WTC11 (cell line): ENCODE measurements around the gene RAET1G. TPM values are rescaled to one million over a fixed set of nuclear protein-coding genes. Genes with fewer than 3 reads are reported as not detected.

ENCODE experiments used
- ATAC-seq: fragments of 200-7000 bp; cut with Tn5 transposase; 2 replicates; pipeline ENCODE4 v1.10.0; 2021; ENCODE audit warnings: mild to moderate bottlenecking, moderate library complexity
- CTCF ChIA-PET: fragments of 300-600 bp; sonication (Branson Sonifier 250); formaldehyde crosslinking; loops from one replicate; lab custom pipeline; 2021; ENCODE audit warnings: antibody characterized with exemption; lab: Charles Lee
- POLR2A ChIA-PET: fragments of 350-600 bp; sonication (Branson Sonifier 250); formaldehyde crosslinking; loops from one replicate; lab custom pipeline; 2021; ENCODE audit warnings: antibody characterized with exemption; lab: Charles Lee
- DNase-seq: peaks from one replicate; pipeline ENCODE4 v3.0.0; 2021; ENCODE audit warnings: low spot score
- H3K27ac Mint-ChIP-seq: 2 replicates; pipeline ENCODE4 v1.8.0; 2021; ENCODE audit warnings: mixed read lengths
- H3K27me3 Mint-ChIP-seq: 2 replicates; pipeline ENCODE4 v1.8.0; 2021; ENCODE audit warnings: low read depth, mild to moderate bottlenecking, moderate library complexity, mixed read lengths
- H3K36me3 Mint-ChIP-seq: 2 replicates; pipeline ENCODE4 v1.8.0; 2021; ENCODE audit warnings: mixed read lengths
- H3K4me1 Mint-ChIP-seq: 2 replicates; pipeline ENCODE4 v1.8.0; 2022; ENCODE audit warnings: mixed read lengths
- H3K4me3 Mint-ChIP-seq: 2 replicates; pipeline ENCODE4 v1.8.0; 2021; ENCODE audit warnings: mild to moderate bottlenecking, moderate library complexity, mixed read lengths
- H3K9me3 Mint-ChIP-seq: 2 replicates; pipeline ENCODE4 v1.8.0; 2021; ENCODE audit warnings: mixed read lengths
- CBFB ChIP-seq: sonication (generic); formaldehyde crosslinking; IDR thresholded peaks from 2 replicates; pipeline ENCODE4 v1.8.1; 2022; ENCODE audit warnings: mild to moderate bottlenecking, low read depth, missing genetic modification reagents
- FOXK1 ChIP-seq: sonication (generic); formaldehyde crosslinking; IDR thresholded peaks from 2 replicates; pipeline ENCODE4 v1.8.0; 2022; ENCODE audit warnings: mild to moderate bottlenecking, moderate library complexity, missing genetic modification reagents
- JAZF1 ChIP-seq: fragments of 250-450 bp; sonication (Bioruptor Pico); IDR thresholded peaks from 2 replicates; pipeline ENCODE4 v1.9.0; 2021; ENCODE audit warnings: moderate library complexity, mild to moderate bottlenecking, inconsistent platforms
- KAT7 ChIP-seq: sonication (generic); formaldehyde crosslinking; IDR thresholded peaks from 2 replicates; pipeline ENCODE4 v1.8.1; 2023; ENCODE audit warnings: missing genetic modification reagents, mild to moderate bottlenecking, borderline replicate concordance
- NFE2L1 ChIP-seq: sonication (generic); formaldehyde crosslinking; IDR thresholded peaks from 2 replicates; pipeline ENCODE4 v1.8.1; 2023; ENCODE audit warnings: missing genetic modification reagents
- OVOL2 ChIP-seq: fragments of 250-450 bp; sonication (Bioruptor Pico); IDR thresholded peaks from 2 replicates; pipeline ENCODE4 v1.9.0; 2021; ENCODE audit warnings: mild to moderate bottlenecking, borderline replicate concordance
- RELA ChIP-seq: sonication (generic); formaldehyde crosslinking; IDR thresholded peaks from 2 replicates; pipeline ENCODE4 v1.8.1; 2022; ENCODE audit warnings: missing genetic modification reagents, mild to moderate bottlenecking, borderline replicate concordance
- SOX15 ChIP-seq: fragments of 250-450 bp; sonication (Bioruptor Pico); IDR thresholded peaks from 2 replicates; pipeline ENCODE4 v1.9.0; 2021; ENCODE audit warnings: mild to moderate bottlenecking
- total RNA-seq: library from RNA; stranded (reverse); gene quantifications from 3 replicates; pipeline ENCODE4 v1.2.3, GENCODE V29; 2021
- TF ChIP-seq, protein P1 (sequence below): sonication (generic); formaldehyde crosslinking; IDR thresholded peaks from 2 replicates; pipeline ENCODE4 v1.8.1; 2023; ENCODE audit warnings: mild to moderate bottlenecking, missing genetic modification reagents
- TF ChIP-seq, protein P2 (sequence below): sonication (generic); formaldehyde crosslinking; IDR thresholded peaks from 2 replicates; pipeline ENCODE4 v1.8.0; 2022; ENCODE audit warnings: mild to moderate bottlenecking, missing genetic modification reagents
- TF ChIP-seq, protein P3 (sequence below): sonication (generic); formaldehyde crosslinking; IDR thresholded peaks from 2 replicates; pipeline ENCODE4 v1.8.1; 2022; ENCODE audit warnings: low read depth, missing genetic modification reagents, borderline replicate concordance
- TF ChIP-seq, protein P4 (sequence below): sonication (generic); formaldehyde crosslinking; IDR thresholded peaks from 2 replicates; pipeline ENCODE4 v1.8.0; 2022; ENCODE audit warnings: mild to moderate bottlenecking, missing genetic modification reagents
- TF ChIP-seq, protein P5 (sequence below): fragments of 250-450 bp; sonication (Bioruptor Pico); IDR thresholded peaks from 2 replicates; pipeline ENCODE4 v2.1.2; 2022; ENCODE audit warnings: mild to moderate bottlenecking, moderate library complexity
- TF ChIP-seq, protein P6 (sequence below): fragments of 250-450 bp; sonication (Bioruptor Pico); IDR thresholded peaks from 2 replicates; pipeline ENCODE4 v1.9.0; 2021; ENCODE audit warnings: mild to moderate bottlenecking
- TF ChIP-seq, protein P7 (sequence below): sonication (generic); formaldehyde crosslinking; conservative IDR thresholded peaks from 2 replicates; pipeline ENCODE4 v1.8.1; 2023; ENCODE audit warnings: mild to moderate bottlenecking, low read depth, missing genetic modification reagents, moderate library complexity
- TF ChIP-seq, protein P8 (sequence below): sonication (generic); formaldehyde crosslinking; IDR thresholded peaks from 2 replicates; pipeline ENCODE4 v1.8.0; 2022; ENCODE audit warnings: mild to moderate bottlenecking, missing genetic modification reagents

RAET1G gene
- total RNA-seq, 1 experiment from 2014 or later = not detected

DNA sequence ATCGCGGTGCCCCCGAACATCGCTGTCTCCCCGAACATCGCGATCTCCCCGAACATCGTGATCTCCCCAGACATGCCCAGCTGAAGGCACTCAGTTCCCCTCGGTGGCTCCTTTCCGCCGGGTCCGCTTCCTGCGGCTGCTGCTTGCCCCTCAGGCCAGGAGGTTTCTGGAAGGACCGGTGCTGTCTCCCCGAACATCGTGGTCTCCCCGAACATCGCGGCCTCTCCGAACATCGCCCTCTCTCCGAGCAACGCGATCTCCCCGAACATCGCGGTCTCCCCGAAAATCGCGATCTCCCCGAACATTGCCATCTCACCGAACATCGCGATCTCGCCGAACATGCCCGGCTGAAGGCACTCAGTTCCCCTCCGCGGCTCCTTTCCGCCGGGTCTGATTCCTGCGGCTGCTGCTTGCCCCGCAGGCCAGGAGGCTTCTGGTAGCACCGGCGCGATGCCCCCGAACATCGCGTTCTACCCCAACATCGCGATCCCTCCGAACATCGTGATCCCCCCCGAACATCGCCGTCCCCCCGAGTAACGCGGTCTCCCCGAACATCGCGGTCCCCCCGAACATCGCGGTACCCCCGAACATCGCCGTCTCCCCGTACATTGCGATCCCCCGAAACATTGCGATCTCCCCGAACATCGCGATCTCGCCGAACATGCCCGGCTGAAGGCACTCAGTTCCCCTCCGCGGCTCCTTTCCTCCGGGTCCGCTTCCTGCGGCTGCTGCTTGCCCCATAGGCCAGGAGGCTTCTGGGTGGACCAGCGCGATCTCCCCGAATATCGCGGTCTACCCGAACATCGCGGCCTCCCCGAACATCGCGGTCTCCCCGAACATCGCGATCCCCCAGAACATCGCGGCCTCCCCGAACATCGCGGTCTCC lies 41.6 kb upstream of the RAET1G start:
- no peaks in the 10 kb centered on the region for H3K9me3 Mint-ChIP-seq

DNA sequence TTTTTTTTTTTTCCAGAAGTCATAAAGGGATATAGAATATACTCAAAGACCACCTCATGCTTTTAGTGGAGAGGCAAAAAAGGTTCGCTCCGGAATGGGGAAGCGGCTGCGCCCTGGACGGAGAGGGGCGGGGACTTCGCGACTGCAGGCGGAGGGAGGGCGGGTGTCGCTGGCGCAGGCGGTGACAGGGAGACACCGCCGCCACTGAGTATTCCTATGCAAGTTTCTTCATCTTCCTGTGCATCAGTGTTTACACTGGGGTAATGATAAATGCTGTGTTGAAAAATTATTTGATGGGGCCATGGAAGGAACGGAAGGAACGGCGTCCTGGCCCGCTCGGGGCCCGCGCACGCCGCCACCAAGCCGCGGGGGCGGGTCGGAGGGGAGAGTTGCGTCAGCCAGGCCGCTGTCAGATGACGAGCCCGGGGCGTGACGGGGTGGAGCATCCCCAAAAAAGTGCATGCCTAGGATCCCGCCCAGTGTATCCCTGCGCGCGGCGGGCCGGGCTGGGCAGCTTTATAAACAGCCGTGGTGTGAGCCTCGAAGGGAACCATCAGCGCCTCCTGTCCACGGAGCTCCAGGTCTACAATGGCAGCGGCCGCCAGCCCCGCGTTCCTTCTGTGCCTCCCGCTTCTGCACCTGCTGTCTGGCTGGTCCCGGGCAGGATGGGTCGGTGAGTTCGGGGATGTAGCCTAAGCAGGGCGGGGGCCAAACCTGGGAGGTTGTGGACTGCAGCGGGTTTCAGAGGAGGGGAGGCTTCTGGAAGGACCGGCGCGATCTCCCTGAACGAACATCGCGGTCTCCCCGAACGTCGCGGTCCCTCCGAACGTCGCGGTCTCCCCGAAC lies 40.8 kb upstream of the RAET1G start, which contains the start of gene ULBP1:
Gene ULBP1, plus strand, starts transcription at position 482 of the 846 bp plus-strand sequence. Its CDS starts 107 bp downstream, at position 589.
- peak; percentile 91 for DNase-seq
- H3K27ac Mint-ChIP-seq = no peak within 1 kb of the TSS
- H3K4me1 Mint-ChIP-seq = peaks cover 23% of the 10 kb centered on the region
- ATAC-seq = peak; percentile 69
- ChIA-PET POLR2A (no interaction called here), CTCF (interaction anchor here (1.1 kb wide), 1 partner anchor 53 kb away, joined by 3 read pairs; no protein-coding TSS in a partner anchor)
- peaks cover 5% of the 10 kb centered on the region; the same call in 1 of the 2 replicates for H3K36me3 Mint-ChIP-seq
- no peaks in the 10 kb centered on the region for H3K9me3 Mint-ChIP-seq
- peaks cover 100% of the 10 kb centered on the region for H3K27me3 Mint-ChIP-seq
- peak within 1 kb of the TSS; percentile 89 for H3K4me3 Mint-ChIP-seq
- TF ChIP-seq, protein P1, sequence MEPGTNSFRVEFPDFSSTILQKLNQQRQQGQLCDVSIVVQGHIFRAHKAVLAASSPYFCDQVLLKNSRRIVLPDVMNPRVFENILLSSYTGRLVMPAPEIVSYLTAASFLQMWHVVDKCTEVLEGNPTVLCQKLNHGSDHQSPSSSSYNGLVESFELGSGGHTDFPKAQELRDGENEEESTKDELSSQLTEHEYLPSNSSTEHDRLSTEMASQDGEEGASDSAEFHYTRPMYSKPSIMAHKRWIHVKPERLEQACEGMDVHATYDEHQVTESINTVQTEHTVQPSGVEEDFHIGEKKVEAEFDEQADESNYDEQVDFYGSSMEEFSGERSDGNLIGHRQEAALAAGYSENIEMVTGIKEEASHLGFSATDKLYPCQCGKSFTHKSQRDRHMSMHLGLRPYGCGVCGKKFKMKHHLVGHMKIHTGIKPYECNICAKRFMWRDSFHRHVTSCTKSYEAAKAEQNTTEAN (CRISPR knock-in tag) = 0 out of 2 replicates have a peak, but pooled peaks have one; percentile 58
- TF ChIP-seq KAT7 (CRISPR knock-in tag) (0 out of 2 replicates have a peak, but pooled peaks have one; percentile 22), NFE2L1 (peak; percentile 58; the same call in 1 of the 2 replicates), OVOL2 (CRISPR knock-in tag) (no peak), JAZF1 (CRISPR knock-in tag) (no peak), FOXK1 (peak; percentile 71), RELA (CRISPR knock-in tag) (0 out of 2 replicates have a peak, but pooled peaks have one; percentile 23), SOX15 (CRISPR knock-in tag) (no peak)
- TF ChIP-seq, protein P2, sequence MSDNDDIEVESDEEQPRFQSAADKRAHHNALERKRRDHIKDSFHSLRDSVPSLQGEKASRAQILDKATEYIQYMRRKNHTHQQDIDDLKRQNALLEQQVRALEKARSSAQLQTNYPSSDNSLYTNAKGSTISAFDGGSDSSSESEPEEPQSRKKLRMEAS (CRISPR knock-in tag) = peak; percentile 93
- TF ChIP-seq, protein P3, sequence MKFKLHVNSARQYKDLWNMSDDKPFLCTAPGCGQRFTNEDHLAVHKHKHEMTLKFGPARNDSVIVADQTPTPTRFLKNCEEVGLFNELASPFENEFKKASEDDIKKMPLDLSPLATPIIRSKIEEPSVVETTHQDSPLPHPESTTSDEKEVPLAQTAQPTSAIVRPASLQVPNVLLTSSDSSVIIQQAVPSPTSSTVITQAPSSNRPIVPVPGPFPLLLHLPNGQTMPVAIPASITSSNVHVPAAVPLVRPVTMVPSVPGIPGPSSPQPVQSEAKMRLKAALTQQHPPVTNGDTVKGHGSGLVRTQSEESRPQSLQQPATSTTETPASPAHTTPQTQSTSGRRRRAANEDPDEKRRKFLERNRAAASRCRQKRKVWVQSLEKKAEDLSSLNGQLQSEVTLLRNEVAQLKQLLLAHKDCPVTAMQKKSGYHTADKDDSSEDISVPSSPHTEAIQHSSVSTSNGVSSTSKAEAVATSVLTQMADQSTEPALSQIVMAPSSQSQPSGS (CRISPR knock-in tag) = 0 out of 2 replicates have a peak, but pooled peaks have one; percentile 21
- TF ChIP-seq, protein P4, sequence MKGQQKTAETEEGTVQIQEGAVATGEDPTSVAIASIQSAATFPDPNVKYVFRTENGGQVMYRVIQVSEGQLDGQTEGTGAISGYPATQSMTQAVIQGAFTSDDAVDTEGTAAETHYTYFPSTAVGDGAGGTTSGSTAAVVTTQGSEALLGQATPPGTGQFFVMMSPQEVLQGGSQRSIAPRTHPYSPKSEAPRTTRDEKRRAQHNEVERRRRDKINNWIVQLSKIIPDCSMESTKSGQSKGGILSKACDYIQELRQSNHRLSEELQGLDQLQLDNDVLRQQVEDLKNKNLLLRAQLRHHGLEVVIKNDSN (CRISPR knock-in tag) = peak; percentile 72; the same call in 1 of the 2 replicates
- TF ChIP-seq, protein P5, sequence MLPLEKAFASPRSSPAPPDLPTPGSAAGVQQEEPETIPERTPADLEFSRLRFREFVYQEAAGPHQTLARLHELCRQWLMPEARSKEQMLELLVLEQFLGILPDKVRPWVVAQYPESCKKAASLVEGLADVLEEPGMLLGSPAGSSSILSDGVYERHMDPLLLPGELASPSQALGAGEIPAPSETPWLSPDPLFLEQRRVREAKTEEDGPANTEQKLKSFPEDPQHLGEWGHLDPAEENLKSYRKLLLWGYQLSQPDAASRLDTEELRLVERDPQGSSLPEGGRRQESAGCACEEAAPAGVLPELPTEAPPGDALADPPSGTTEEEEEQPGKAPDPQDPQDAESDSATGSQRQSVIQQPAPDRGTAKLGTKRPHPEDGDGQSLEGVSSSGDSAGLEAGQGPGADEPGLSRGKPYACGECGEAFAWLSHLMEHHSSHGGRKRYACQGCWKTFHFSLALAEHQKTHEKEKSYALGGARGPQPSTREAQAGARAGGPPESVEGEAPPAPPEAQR (CRISPR knock-in tag) = no peak
- TF ChIP-seq, protein P6, sequence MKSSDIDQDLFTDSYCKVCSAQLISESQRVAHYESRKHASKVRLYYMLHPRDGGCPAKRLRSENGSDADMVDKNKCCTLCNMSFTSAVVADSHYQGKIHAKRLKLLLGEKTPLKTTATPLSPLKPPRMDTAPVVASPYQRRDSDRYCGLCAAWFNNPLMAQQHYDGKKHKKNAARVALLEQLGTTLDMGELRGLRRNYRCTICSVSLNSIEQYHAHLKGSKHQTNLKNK (CRISPR knock-in tag) = no peak

More for the DNA sequence above, 41.6 kb upstream of the RAET1G start:
- Mint-ChIP-seq H3K27ac (no peak overlapping the region), H3K4me1 (peaks cover 23% of the 10 kb centered on the region), H3K27me3 (peaks cover 100% of the 10 kb centered on the region), H3K36me3 (peaks cover 5% of the 10 kb centered on the region; the same call in 1 of the 2 replicates), H3K4me3 (peak overlapping the region; percentile 89)
- ATAC-seq (peak; percentile 1; the same call in 1 of the 2 replicates), DNase-seq (peak; percentile 40)
- CTCF ChIA-PET = interaction anchor here (1.1 kb wide), 1 partner anchor 52 kb away, joined by 3 read pairs; no protein-coding TSS in a partner anchor
- TF ChIP-seq, protein P7, sequence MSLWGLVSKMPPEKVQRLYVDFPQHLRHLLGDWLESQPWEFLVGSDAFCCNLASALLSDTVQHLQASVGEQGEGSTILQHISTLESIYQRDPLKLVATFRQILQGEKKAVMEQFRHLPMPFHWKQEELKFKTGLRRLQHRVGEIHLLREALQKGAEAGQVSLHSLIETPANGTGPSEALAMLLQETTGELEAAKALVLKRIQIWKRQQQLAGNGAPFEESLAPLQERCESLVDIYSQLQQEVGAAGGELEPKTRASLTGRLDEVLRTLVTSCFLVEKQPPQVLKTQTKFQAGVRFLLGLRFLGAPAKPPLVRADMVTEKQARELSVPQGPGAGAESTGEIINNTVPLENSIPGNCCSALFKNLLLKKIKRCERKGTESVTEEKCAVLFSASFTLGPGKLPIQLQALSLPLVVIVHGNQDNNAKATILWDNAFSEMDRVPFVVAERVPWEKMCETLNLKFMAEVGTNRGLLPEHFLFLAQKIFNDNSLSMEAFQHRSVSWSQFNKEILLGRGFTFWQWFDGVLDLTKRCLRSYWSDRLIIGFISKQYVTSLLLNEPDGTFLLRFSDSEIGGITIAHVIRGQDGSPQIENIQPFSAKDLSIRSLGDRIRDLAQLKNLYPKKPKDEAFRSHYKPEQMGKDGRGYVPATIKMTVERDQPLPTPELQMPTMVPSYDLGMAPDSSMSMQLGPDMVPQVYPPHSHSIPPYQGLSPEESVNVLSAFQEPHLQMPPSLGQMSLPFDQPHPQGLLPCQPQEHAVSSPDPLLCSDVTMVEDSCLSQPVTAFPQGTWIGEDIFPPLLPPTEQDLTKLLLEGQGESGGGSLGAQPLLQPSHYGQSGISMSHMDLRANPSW (CRISPR knock-in tag) = no peak
- TF ChIP-seq, protein P3 (CRISPR knock-in tag) = 0 out of 2 replicates have a peak, but pooled peaks have one; percentile 0
- TF ChIP-seq, protein P8, sequence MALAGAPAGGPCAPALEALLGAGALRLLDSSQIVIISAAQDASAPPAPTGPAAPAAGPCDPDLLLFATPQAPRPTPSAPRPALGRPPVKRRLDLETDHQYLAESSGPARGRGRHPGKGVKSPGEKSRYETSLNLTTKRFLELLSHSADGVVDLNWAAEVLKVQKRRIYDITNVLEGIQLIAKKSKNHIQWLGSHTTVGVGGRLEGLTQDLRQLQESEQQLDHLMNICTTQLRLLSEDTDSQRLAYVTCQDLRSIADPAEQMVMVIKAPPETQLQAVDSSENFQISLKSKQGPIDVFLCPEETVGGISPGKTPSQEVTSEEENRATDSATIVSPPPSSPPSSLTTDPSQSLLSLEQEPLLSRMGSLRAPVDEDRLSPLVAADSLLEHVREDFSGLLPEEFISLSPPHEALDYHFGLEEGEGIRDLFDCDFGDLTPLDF = no peak
- no peak for TF ChIP-seq CBFB (CRISPR knock-in tag)
- POLR2A ChIA-PET = no interaction called here
